Type B pancreatic cell (in vitro differentiated cells): ENCODE results near the gene PRG3. TPM values are rescaled to one million over a fixed set of nuclear protein-coding genes. Genes with fewer than 3 reads are reported as not detected.

Experiments
- DNase-seq: peaks from one replicate; pipeline ENCODE4 v3.0.0; 2021; ENCODE audit warnings: mixed read lengths; ENCODE audit not compliant: unreplicated experiment; ENCODE audit errors: extremely low spot score
- H3K27ac Mint-ChIP-seq: 2 replicates; pipeline ENCODE4 v1.8.0; 2021; ENCODE audit warnings: mild to moderate bottlenecking, mixed read lengths
- H3K27me3 Mint-ChIP-seq: 2 replicates; pipeline ENCODE4 v1.8.0; 2021; ENCODE audit warnings: mixed read lengths
- H3K36me3 Mint-ChIP-seq: 2 replicates; pipeline ENCODE4 v1.8.0; 2021; ENCODE audit warnings: mixed read lengths
- H3K4me1 Mint-ChIP-seq: one replicate; pipeline ENCODE4 v1.8.0; 2021; ENCODE audit warnings: mixed read lengths; ENCODE audit not compliant: unreplicated experiment
- H3K4me3 Mint-ChIP-seq: 2 replicates; pipeline ENCODE4 v1.8.0; 2021; ENCODE audit warnings: mild to moderate bottlenecking, mixed read lengths
- H3K9me3 Mint-ChIP-seq: 2 replicates; pipeline ENCODE4 v1.8.0; 2021; ENCODE audit warnings: mixed read lengths
- CTCF ChIP-seq: fragments of 200-600 bp; sonication (generic); conservative IDR thresholded peaks from 2 replicates; pipeline ENCODE4 v1.5.0; 2021; ENCODE audit warnings: antibody characterized with exemption, mild to moderate bottlenecking
- total RNA-seq: library from RNA; stranded (reverse); gene quantifications from 2 replicates; pipeline ENCODE4 v1.2.1, GENCODE V29; 2021; ENCODE audit warnings: low replicate concordance

PRG3 gene
- total RNA-seq, 1 donor from 2014 or later, result not detected

DNA sequence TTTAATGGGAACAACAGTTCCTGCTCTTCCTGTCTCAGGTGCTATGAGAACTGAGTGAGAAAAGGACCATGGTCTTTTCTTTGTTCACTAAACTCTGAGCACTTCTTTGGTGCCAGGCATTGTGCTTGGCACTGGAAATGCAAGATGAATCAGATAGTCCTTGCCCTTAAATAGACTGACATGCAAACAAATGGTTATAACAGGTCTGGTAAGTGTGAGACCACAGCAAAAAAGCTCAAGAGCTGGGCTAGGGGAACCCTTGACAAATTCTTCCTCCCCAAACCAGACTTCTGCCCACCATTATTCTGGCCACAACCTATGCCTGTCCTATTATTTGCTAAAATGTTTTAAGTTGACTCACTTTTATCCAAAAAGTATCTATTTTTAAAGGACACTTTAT, 40.9 kb upstream of the PRG3 start:
- no peak for DNase-seq
- Mint-ChIP-seq H3K9me3 (no peaks in the 10 kb centered on the region), H3K4me1 (peaks cover 21% of the 10 kb centered on the region), H3K36me3 (peaks cover 10% of the 10 kb centered on the region), H3K27ac (no peak overlapping the region), H3K27me3 (peaks cover 5% of the 10 kb centered on the region), H3K4me3 (no peak overlapping the region)
- no peak for TF ChIP-seq CTCF

DNA sequence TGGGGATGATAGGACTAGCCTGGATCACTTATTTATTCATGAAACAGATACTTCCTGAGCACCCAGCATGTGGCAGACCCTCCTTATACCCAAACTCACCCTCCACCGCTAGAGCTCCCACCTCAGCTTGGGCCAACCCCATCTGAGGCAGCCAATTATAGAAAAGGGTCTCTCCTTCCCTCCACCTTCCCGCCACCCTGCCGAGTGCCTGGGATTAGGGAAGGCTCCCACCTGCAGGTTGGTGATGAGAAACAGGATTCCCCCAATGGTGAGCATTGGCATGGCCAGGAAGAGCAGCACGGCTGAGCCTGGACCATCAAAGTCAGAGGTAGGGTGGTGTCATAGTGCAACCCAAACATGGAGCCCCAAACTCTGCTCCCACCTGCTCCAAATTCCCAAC, 40.1 kb upstream of the PRG3 start:
- no peaks in the 10 kb centered on the region for H3K27me3 Mint-ChIP-seq
- no peak for DNase-seq
- no peak overlapping the region for H3K4me3 Mint-ChIP-seq
- H3K4me1 Mint-ChIP-seq, result peaks cover 15% of the 10 kb centered on the region
- H3K27ac Mint-ChIP-seq, result no peak overlapping the region
- H3K36me3 Mint-ChIP-seq, result peaks cover 12% of the 10 kb centered on the region
- no peaks in the 10 kb centered on the region for H3K9me3 Mint-ChIP-seq
- no peak for TF ChIP-seq CTCF

DNA sequence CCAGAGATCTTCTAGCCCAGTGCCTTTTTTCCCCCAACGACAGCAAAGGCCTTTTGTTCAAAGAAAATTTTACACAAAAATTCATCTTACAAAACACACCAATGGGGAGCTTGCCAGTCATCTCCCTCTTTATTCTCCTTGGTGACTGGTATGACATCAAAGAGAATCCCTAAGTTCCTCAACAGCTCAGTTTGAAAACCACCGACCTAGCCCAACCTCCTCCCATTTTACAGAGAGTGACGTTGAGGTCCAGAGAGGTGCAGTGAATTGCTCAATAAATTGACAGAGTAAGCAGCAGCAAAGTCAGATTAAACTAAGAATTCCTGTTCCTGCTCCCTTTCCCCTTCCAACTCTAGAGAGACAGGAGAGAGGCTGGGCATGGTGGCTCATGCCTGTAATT, 38.2 kb upstream of the PRG3 start:
- no peak for TF ChIP-seq CTCF
- no peak overlapping the region for H3K4me3 Mint-ChIP-seq
- H3K4me1 Mint-ChIP-seq, result peaks cover 10% of the 10 kb centered on the region
- no peak for DNase-seq
- H3K36me3 Mint-ChIP-seq, result peaks cover 24% of the 10 kb centered on the region
- no peak overlapping the region for H3K27ac Mint-ChIP-seq
- H3K27me3 Mint-ChIP-seq, result no peaks in the 10 kb centered on the region
- no peaks in the 10 kb centered on the region for H3K9me3 Mint-ChIP-seq

- peaks cover 29% of the 10 kb centered on the region for H3K36me3 Mint-ChIP-seq
- no peak for DNase-seq
- H3K4me3 Mint-ChIP-seq, result no peak overlapping the region
- peaks cover 10% of the 10 kb centered on the region for H3K4me1 Mint-ChIP-seq
- H3K9me3 Mint-ChIP-seq, result no peaks in the 10 kb centered on the region
- H3K27ac Mint-ChIP-seq, result no peak overlapping the region
- no peak for TF ChIP-seq CTCF
- H3K27me3 Mint-ChIP-seq, result no peaks in the 10 kb centered on the region
These were observed 37.2 kb upstream of the PRG3 start for GRCh38 chr11:57418131-57418530.

- Mint-ChIP-seq H3K36me3 (peaks cover 29% of the 10 kb centered on the region), H3K27ac (no peak overlapping the region)
These were observed 36.1 kb upstream of the PRG3 start for GRCh38 chr11:57417056-57417455.

More at GRCh38 chr11:57417056-57417455, 36.1 kb upstream of the PRG3 start:
- Mint-ChIP-seq H3K4me1 (no peaks in the 10 kb centered on the region), H3K9me3 (no peaks in the 10 kb centered on the region), H3K4me3 (no peak overlapping the region), H3K27me3 (no peaks in the 10 kb centered on the region)
- TF ChIP-seq CTCF, result no peak
- DNase-seq, result no peak
